HuH-7.5 (cell line): ENCODE results near the gene ADAMTS12.
"Not testable (repeated sequence)": the region's sequence is repeated elsewhere in the genome, so short reads cannot be mapped to it uniquely, and the experiment has no call there.

Experiments used
- DNase-seq: peaks from one replicate; pipeline ENCODE4 v3.0.0; 2011; ENCODE audit warnings: low spot score

The ADAMTS12 gene

DNA sequence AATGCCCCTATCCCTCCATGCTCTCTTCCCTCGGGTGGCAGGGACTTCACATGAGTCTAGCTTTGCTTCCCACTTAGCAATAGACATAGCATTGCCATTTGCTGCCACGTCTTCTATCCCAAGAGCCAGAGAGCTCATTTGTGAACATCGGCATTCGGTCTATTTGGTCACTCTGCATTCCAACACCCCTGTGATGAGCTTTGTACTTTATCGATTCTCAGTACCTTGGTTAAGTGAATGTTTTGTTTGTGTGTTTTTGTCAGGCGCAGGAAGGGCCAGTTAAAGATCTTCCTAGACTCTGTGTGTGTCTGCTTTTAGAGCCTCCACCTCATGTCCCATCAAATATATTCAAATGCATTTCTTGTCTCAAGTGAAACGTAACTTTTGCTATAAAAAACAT lies 309.4 kb downstream of the ADAMTS12 start:
- DNase-seq: peak; percentile 23

DNA sequence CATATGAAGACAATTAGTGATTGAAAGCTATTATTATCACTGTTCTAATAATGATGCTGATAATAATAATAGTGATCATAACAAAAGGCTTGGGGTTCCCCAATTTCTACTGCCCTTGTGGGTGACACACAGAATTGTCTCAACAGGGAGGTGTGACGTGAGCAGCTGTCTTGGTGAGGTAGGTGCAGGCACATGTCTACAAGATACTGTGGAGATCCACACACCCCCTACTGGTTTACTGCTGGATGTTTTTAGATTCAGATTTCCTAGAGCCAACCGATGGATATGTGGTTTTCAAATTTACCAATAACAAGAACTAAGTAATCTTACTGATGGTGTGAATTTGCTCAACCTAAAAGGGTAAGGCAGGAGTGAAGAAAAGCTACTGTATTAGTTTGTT lies 312.0 kb downstream of the ADAMTS12 start:
- no peak for DNase-seq

GRCh38 chr5:33579152-33579551 lies 312.6 kb downstream of the ADAMTS12 start:
- DNase-seq: no peak

DNA sequence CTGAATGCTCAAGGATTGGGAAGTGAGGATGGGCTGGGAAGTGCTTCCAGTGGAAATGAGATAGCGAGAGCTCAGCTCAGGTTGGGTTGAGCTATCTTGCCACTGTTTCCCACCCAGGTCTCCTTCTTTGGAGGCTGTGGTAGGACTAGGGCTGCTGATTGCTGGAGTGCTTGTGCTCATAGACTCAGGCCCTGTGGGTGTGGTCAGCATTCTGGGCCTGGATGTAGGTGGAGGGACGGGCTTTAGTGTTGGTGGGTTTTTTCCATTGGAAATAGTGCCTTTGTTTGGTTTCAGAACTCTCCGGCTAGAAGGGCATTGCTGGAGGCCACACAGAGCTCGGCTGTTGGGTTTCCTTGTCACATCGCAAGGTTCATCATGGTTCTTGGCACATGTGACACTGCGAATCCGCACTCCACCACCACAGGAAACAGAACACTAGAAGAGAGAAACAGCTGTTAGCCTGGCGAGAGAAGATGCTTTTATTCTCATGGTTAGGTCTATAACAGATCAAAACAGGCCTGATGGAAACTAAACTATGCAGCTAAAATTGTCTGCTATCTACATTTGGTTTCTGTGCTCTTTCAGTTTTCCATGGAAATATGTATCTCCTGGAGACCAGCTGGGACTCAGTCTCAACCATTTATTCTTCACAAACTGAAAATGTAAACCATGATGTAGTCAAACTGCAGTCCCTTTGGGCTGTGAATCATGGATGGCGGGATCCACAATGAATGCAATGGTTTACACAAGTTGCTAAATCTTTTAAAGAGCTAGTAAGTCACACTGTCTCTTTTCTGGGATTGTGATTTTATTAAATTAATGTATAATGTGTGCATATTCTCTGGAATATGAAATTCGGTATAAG lies 314.8 kb downstream of the ADAMTS12 start:
- DNase-seq: no peak

- DNase-seq: no peak
These were observed 326.5 kb downstream of the ADAMTS12 start for GRCh38 chr5:33565324-33565723.

DNA sequence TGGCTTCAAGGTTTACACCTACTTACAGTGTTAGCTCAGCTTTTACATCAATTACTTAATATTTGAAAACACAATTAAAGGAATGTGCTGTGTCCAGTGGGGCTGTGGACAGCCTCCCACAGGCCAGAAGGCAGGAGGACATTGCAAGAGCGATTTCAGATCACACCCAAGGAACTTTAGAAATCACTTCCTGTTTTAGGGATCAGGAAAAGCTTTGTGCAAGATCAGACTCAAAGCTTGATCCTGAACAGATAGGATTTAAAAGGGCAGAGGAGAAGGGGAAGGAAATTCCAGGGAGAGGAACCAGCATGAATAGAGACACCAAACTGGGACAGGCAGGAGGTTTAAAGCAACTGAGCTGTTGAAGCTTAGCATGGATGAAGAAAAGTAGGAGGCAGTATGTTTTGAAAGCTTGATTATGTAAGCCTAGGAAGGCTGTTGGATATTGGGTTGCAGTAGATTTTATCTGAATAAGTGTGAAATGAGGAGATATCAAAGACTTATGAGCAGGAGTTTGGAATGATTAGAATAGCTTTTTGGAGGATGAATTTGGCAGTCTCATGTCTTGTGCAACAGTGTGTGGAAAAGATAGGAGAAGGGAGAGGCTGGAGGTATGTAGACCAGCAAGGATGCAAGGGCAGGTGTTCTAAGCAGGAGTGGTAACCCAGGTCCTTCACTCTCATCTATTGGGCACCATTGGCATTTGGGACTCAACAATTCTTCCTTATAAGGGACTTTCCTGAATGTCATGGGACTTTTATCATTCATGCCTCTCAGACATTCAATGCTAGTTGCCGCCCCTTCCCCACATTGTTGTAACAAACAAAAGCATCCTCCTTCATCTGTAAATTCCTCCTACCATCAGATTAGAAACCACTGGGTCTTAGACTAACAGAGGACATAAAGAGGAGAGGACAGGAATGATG lies 327.5 kb downstream of the ADAMTS12 start:
- DNase-seq: no peak

- no peak for DNase-seq
These were observed 328.3 kb downstream of the ADAMTS12 start for GRCh38 chr5:33563530-33563929.

DNA sequence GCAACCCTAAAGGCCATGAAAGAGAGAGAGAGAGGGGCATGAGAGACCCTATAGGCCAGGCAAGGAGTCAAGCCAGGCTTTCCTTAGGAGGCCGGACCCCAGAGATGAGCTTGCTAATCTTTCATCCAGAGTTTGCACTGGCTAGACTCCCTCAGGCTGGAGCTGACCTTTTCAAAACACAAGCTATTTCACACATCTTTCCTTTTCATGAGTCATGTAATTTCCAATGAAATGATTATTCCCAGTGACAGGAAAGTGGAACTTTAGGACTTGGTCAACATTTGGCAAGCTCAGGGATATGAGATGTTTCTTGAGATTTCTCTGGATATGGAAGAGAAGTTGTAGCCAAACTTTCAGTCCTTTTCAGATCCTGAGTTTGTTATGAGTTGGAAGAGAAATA lies 333.3 kb downstream of the ADAMTS12 start:
- no peak for DNase-seq

- no peak for DNase-seq
These were observed 334.2 kb downstream of the ADAMTS12 start for GRCh38 chr5:33557605-33558004.

- DNase-seq: no peak
These were observed 335.2 kb downstream of the ADAMTS12 start for GRCh38 chr5:33556330-33557328.

DNA sequence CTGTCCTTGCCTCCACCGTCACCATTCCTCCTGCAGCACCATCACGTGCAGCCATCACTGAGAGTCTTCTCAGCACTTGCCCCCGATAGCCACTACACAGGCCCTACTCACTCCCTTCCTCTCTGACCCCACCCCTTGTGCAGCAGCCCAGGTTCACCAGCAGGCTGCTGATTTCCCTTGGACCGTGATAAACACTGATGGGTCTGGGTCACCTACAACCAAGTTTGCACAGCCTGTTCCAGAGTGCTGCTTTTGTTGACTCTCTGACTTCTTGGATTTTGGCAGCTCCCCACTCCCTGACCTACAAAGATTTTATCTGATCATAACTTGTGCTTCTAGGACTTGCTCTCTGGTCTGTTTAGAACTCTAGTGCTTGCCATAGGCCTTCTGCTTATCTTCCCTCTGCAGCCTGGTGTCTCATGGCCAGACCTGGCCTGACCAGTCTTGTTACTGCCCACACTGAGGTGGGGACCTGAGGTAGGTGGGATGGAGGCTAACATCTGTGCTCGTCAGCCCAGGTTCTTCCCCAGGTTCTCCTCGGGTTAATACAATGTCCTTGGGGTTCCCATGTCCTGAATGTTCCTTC lies 341.7 kb downstream of the ADAMTS12 start:
- DNase-seq: no peak

DNA sequence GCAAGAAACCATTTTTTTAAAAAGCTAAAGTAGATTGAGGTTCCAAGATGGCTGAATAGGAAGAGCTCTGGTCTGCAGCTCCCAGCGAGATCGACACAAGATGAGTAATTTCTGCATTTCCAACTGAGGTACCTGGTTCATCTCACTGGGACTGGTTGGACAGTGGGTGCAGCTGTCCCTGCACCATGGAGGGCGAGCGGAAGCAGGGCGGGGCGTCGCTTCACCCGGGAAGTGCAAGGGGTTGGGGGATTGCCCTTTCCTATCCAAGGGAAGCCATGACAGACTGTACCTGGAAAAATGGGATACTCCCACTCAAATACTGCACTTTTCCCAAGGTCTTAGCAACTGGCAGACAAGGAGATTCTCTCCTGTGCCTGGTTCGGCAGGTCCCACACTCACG lies 352.0 kb downstream of the ADAMTS12 start:
- not testable (repeated sequence) for DNase-seq

DNA sequence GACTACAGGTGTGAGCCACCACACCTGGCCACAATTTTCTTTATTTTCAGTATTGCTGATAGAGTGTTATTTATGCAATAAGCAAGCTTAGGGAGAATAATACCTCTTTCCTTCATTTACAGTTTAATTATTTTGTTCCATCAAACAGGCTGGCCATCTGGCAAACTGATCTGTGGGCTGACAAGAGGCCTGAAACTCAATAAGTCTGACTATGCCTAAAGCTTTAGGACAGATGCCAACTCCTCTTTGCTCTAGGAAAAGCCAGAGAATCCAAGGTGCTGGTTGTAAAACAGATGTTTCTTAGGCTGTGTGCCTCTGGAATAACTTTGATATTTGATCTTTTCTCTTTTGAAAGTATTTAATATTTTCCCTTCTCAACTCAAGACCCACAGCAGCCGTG lies 352.6 kb downstream of the ADAMTS12 start:
- DNase-seq: no peak

DNA sequence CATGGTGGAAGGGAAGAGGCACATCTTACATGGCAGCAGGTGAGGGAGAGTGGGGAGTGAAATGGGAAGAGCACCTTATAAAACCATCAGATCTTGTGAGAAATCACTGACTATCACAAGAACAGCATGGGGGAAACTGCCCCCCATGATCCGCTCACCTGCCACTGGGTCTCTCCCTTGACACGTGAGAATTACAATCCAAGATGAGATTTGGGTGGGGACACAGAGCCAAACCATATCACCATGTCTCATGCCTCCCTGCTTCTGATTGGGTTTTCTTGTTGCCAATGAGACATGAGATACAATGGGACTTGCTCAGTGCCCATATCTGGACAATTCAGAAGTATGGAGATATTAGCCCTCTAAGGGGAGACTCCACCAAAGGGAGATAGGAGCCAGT lies 353.6 kb downstream of the ADAMTS12 start:
- DNase-seq: no peak

DNA sequence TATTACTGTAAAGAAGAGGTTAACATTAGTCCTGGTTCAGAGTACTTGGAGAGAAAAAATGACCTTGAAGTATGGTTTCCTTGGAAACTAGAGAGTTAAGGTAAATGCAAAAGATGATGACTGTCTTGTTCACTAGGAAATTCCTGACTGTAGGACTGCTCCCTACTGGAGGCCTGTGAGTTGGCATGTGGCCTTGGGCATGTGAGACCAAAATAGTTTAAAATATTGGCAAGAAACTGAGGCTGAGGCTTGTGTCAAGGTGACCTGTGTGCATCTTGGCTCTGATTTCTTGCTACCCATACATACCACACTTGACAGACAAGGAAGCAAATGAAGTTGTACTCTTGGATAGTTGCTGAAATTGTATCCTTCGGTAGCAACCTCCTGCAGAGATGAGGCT lies 354.6 kb downstream of the ADAMTS12 start:
- DNase-seq: no peak

GRCh38 chr5:33536802-33537201 lies 355.0 kb downstream of the ADAMTS12 start:
- DNase-seq: no peak

- no peak for DNase-seq
These were observed 360.0 kb downstream of the ADAMTS12 start for GRCh38 chr5:33531824-33532223.

DNA sequence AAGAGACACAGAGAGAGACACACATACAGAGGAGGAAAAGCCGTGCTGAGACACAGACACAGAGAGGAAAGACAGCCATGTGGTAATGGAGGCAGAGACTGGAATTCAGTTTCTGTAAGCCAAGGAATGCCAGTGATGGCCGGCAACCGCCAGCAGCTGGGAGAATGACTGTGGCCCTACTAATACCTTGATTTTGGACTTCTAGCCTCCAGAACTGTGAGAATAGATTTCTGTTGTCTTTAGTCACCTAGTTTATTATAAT lies 360.8 kb downstream of the ADAMTS12 start:
- no peak for DNase-seq

- no peak for DNase-seq
These were observed 361.4 kb downstream of the ADAMTS12 start for GRCh38 chr5:33530183-33531036.

DNA sequence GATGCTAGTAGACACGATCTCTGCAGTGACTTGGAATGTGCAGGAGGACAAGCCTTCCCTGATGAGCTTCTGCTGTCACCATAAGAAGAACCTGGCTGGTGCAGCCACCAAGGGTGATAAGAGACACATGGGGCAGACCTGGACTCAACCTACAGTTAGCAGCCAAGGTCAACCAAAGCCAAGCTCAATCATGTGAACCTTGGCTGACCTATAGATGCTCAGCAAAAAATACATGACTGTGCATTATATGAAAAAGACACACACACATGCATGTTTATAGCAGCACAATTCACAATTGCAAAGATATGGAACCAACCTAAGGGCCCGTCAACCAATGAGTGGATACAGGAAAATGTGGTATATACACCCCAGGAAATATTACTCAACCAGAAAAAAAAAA lies 364.1 kb downstream of the ADAMTS12 start:
- DNase-seq: no peak

GRCh38 chr5:33526755-33527154 lies 365.0 kb downstream of the ADAMTS12 start:
- no peak for DNase-seq
